Activated CD8-positive, alpha-beta memory T cell treated with anti-CD3 and anti-CD28 coated beads, Interleukin-2, amount 50 U/mL, for 4 hours (primary cell): ENCODE results near the gene FAAH.

ENCODE experiments used
- DNase-seq: peaks from one replicate; pipeline ENCODE4 v3.0.0-alpha.2; 2020

Gene FAAH

DNA sequence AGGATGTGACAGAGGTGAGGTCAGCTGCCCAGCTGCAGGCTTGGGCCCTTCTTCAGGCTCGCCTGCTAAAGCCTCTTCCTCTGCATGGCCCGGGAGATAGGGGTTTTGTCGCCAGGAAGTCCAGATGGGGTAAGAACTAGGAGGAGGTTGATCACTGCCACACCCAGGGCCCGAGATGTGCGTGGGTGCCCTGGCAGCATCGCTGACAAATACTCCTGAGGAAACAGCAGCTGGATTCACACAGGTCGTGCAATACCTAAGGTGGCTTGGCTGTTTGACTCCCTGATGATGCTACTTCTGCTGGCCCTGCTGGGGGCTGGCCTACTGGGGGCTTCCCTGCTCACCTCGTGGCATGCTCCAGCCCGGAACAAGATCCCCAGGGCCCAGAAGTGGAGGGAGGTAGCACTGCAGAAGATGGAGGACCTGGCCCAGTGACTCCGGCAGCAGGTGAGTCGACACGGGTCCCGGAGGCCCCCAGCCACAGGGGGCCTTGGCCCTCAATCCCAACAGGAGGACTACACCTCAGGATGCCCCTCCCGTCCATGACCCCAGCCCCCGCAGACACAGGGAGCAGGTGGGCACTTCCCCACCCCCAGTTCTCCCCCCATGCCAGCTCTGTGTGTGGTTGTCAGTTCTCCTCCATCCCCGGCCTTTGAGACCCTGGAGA lies 29.6 kb downstream of the FAAH start:
- no peak for DNase-seq

DNA sequence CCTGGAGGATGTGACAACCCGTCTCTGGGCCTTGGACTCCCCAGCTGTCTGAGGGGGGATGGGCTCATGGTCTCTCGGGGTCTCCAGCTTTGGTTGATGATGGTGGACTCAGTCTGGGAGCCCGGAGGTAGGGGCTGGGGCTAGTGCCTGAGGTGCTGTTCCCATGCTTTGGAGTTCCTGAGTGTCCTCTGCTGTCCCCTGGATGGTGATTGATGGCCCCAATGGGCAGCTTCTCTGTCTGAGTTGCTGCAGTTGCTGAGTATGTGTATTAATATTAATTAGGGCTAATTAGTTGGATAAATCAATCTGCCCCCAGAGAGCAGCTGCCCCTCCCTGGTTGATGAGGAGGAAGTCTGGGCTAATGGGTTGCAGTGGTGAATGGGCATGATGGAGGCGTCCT lies 30.6 kb downstream of the FAAH start:
- DNase-seq: no peak

DNA sequence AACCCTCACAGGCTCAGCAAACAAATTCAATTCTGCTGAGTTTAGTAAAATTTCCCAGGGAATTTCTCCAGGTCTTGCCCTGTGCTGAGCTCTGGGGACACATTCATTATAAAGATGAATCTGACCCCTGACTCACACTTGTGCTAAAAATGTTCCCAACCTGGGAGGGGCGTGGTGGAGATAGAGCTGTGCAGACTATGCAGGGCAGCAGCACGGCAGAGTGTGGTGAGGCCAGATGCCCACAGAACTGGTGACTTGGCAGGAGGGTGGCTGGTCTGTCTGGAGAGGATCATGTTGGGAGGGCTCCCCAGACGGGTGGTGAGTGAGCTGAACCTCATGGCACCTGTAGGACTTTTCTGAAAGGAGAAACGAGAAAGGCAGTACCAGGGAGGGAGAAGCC lies 31.6 kb downstream of the FAAH start:
- no peak for DNase-seq

DNA sequence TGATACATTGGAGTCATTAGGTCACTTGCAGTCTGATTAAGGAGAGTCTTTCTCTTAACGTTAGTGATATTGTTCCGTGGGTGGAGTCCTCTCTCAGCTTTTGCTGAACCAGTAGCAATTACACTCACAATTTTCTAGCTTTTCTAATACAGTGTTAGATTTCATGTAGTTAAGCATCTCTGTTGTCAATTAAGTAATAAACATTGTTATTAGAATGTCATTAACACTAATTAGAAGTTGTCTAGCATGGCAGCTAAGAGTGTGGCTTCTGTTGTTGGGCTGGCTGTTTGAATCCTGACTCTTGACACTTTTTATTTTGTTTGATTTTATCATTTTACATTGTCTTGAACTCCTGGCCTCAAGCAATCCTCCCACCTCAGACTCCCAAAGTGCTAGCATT lies 33.4 kb downstream of the FAAH start:
- DNase-seq: no peak

DNA sequence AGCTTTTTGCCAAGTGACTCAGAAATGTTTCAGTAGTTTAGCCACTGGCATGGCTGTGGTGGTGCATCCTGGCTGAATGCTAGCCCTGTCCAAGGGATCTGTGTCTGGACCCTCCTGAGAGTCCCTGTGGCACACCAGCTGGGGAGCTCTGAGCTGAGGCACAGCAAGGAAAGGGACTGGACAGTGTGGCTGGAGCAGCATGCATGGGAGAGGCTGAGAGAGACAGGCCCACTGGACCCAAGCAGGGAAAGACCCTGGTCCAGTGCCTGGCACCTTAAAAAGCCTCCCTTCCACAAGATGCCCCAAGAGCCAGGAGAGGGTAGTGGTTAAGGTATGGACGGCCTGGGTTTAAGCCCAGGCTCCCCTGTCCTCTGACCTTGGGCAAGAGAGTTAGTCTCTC lies 35.3 kb downstream of the FAAH start:
- no peak for DNase-seq

DNA sequence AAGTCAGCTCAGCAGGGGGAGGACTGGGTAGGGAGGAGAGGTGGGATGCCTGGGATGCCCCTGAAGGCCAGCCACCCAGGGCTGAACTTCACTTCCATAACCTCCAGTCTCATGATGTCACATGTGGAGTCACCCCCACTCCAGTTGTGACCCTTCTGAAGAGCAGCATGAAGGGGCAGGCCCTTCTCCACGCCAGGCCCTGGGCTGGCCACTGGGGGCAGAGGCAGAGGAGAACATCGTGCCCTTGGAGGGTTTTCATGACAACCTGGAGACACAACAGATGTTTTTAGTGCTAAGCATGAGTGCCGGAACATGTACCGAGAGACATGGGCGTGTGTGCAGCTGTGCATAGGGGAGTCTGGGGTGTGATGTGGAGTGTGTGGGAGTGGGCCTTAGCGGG lies 37.6 kb downstream of the FAAH start:
- no peak for DNase-seq

DNA sequence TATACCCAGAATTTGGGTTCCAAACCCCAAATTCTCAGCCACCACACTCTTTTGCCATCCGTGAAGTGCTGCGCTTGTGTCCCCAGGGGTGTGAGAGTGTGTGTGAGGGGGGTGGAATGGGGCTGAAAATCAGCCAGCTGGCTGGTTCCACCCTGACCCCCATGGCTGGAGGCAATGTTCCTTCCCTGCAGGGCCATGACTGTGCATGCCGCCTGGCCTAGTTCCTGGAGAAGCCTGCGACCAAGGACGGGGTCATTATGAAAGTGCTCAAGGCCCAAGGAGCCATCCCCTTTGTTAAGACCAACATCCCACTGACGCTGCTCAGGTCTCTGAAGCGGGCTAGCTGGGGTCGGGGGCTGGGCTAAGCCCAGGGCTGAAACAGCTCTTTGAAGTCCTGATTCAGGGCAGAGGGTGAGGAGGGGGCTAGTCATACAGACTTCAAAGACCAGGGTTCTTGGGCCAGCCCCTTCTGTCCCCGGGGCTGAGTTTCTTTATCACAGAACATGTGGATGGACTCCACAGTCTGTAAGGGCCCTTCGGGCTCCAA lies 38.7 kb downstream of the FAAH start:
- DNase-seq: no peak

DNA sequence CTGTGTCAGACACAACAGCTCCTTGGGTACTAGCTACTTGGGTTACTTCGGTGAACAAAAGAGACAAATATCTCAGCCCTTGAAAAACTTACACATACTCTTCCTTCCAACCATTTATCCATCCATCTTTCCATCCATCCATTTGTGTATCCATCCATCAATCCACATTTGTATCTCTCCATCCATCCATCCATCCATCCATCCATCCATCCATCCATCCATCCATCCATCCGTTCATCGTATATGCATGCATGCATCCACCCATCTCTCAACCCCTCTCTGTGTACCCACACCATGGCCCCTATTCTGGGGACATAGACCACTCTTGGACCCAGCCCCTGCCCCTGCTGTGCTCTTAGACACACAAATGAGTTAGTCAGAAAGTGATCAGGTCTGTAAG lies 40.2 kb downstream of the FAAH start:
- no peak for DNase-seq

DNA sequence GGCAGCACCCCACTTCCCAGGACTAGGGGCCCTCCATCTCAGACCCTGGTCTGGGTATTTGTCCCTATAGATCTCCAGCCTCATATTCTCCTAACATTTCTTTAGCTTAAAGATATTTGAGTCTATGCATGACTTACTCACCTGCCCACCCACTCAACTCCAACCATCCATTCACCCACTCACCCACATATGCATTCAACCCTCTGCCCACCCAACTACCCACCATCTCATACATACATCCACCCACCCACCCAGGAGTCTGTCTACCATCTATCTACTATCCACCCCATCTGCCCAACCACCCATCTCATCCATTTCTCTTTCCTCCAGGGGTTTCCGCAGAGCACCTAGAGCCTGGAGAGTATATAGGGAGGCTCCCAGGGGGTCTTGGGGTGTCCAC lies 42.7 kb downstream of the FAAH start:
- DNase-seq: no peak

DNA sequence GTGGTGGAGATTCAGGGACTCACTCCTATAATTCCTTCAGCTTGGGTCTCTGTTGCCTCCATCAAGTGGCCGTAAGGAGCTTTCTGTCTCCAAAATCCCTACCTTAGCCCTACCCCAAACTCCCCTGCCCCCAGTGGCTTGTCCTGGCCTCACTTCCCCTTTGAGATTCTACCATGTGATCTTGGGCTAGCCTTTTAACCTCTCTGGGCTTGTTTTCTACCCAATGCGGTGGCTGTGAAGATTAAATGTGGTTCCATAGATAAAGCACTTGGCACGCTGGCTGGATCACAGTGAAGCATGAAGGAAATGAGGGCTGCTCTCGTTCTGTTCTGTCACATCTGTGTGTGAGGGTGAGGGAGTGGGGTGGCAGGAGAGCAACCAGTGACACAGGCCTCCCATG lies 43.6 kb downstream of the FAAH start:
- no peak for DNase-seq

DNA sequence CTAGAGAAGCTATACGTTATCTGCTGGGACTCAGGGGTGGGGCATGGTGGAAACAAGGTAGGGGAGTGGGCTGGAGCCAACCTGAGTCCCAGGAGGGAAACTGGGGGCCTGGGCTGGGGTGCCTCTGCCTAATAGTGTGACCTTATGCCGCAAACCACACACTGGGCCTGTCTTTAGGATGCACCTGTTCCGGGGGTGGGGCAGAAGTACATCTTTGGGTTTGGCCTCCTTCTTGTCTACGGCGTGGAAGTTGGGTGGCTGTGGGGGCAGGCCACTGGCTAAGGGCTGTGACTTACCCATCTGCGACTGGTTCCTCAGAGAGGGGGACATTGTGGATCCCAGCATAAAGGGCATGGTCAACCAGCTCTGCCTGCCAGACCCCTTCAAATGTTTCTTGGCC lies 44.2 kb downstream of the FAAH start:
- DNase-seq: no peak

DNA sequence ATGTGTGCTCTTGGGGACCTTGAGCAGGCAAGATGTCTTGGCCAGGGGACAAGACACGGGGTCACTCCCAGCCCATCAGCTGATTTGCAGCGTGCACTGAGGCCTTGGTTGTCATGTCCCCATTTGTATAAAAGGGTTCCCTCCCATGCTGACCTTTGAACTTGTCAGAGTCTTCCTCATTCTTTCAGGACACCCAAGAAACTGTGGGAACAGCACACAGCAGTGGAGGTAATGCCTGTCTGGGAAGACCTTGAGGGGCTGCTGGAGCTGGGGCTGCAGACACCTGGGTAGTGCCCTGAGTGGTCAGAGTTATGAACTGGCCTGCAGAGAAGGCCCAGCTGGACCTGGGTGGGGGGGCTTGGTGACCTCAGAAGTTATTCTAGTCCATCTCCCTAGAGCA lies 46.4 kb downstream of the FAAH start:
- DNase-seq: no peak

DNA sequence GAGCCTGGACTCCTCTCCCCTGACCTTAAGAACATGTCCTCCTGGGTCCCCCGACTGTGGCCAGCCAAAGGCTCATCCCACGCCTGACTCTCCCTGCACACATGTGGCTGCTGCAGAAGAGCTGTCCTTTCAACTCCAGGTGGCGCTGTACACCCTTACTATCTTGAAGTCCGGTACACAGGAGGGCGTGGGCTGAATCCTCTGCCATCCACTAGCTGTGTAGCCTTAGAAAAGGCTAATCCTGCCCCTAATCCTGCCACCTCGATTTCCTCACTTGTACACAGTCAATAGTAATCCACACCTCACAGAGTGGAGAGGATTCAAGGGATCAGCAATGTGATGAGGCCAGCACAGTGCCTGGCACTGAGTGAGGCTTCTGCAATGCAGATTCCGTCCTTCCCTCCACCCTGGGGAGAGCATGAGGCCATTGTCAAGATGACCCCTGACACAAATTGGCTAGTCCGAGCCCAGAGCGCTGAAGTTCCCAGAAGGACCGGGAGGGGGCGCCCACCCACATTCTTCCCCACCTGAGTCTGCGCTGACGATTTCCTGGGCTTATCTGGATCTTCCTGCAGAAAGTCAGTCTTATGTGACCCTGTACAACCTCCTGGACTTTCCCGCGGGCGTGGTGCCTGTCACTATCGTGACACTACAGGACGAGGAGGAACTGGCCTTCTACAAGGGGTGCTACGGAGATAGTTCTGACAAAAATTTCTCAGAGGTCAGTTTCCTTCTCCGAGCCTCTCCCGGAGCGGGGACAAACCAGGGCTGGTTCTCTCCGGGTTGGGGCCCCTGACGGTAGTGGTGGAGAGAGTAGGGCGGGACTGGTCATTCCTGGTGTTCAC lies 48.4 kb downstream of the FAAH start:
- peak; percentile 74 for DNase-seq

DNA sequence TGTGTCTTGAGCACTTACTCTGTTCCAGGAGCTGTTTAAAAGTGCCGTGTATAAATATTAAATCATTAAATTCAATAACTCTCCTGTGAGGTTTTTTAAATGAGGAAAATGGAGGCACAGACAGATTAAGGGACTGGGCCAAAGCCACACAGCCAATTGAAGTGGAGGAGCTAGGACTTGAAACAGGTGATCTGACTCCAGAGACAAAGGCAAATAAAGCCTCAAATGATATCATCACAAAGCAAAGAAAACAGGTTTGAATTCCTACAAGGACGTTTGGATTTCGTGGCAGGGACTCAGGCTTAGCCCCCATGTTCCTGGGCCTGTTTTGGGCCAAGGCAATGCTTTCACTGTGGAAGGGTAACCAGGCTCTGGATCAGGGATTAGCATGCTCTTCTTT lies 50.3 kb downstream of the FAAH start:
- no peak for DNase-seq

DNA sequence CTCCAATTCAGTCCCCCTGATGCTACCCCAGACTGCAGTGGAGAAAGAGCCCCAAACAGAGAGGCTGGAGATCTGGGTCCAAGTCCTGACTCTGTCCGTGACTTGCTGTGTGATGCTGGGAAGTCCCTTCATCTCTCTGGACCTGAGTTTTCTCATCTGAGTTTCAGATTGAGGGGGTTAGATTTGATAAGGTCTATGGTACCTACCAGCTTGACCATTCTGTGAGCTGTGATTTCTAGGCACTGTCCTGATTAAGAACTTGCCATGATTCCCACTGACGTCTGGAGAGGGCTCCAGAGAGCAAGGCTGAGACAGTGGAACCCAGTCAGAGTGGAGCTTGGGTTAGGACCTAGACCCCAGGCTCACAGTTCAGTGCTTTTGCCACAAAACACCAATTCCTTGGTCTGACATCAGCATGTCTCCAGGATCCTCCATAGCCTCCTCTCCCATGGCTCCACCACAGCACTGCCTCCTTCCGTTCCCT lies 51.7 kb downstream of the FAAH start:
- no peak for DNase-seq

DNA sequence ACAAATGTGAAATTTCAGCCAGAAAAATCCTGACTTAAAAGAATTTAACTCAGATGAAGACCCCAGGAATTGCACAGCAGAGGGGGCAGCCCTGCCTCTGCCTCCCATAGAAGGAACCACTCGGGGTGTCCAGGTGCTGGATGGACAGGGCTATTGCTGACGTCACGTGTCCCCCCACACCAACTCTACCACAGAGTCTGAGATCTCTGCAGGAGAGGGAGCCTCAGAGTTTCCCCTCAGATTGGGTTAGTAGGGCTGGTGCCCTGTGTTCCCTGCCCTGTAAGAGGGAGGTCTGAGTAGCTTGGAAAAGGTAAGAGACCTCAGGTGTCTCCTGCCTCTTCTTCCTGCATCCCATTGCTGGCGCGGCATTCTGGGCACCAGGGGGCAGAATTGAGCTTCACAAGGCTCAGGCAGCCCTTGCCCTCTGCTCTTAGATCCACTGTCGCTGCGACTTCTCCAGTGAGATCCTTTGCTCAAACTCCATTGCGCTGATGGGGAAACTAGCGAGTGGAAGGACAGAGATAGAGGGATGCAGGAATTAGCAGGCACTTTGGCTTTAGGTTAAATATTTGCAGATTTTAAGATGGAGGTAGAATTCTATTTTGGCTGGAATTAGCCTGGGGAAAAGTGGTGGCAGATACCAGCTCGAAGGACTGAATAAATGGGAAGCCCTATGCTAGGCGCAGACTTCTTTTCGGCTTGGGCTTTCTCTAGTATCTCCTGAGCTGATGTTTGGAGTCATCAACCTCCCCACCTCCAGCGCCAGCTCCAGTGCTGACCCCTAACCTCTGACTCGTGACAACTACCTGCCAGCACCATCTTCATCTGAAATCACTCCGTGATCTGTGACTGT lies 52.8 kb downstream of the FAAH start:
- peak; percentile 77 for DNase-seq

DNA sequence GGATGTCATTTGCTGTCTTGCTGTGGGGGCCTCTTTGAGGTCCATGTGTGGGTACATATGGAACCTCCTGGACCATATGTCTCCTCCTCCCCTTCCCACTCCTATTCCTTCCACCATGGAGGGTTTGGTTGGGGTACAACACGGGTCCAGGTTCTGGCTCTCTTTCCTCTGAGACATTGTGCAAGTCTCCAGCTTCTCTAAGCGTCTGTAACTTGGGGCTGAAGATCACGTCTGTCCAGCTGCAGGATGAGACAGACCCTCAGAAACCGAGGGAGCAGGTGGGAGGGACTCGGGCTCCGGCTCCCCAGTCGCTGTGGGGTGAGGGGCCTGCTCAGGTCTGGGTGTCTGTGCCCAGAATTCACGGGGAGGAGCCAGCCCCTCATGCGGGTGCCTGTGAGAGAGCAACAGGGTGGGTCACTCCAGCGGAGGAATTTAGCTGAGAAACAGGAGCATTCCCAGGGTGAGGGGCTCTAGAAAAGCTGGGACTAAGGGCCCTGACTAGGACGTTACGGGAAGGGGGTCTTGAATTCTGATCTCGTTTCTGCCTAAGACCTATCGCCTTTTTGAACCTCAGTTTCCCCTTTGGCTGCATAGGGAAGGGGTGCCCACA lies 53.5 kb downstream of the FAAH start:
- DNase-seq: no peak

DNA sequence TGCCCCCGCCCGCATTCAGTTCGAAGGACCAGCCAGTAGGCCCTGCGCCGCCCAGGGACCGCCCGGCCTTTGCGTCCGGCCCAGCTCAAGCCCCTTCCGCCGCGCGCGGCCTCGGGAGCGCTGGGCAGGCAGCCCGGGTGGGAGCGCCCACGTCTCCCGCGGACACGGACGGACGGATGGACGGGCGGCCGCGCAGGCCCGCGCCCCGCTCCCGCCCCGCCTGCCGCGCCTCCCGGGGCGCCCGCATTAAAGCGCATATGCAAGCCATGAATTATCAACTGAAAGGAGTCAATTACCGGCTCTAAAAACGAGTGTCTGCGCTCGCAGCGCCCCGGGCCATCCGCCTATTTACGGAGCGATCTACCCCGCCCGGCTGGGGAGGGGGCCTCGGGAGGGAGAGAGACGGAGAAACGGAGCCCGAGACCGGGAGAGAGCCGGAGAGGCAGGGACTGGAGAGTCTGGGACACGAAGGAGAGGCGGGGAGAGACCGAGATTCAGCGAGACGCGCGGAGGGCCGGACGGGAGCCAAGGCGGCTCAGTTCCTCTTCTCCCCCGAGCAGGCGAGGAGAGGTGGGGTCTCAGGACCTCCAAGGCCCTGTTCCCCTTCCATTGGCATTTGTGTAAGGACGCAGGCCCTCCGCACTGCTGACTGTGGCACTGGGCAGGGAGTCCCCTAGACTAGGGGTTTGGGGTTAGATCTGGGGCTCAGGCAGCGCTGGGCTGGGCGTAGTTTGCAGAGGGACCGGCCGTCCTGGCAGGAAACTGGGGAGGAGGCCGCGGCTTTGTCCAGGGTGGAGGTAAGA lies 54.2 kb downstream of the FAAH start:
- no peak for DNase-seq

DNA sequence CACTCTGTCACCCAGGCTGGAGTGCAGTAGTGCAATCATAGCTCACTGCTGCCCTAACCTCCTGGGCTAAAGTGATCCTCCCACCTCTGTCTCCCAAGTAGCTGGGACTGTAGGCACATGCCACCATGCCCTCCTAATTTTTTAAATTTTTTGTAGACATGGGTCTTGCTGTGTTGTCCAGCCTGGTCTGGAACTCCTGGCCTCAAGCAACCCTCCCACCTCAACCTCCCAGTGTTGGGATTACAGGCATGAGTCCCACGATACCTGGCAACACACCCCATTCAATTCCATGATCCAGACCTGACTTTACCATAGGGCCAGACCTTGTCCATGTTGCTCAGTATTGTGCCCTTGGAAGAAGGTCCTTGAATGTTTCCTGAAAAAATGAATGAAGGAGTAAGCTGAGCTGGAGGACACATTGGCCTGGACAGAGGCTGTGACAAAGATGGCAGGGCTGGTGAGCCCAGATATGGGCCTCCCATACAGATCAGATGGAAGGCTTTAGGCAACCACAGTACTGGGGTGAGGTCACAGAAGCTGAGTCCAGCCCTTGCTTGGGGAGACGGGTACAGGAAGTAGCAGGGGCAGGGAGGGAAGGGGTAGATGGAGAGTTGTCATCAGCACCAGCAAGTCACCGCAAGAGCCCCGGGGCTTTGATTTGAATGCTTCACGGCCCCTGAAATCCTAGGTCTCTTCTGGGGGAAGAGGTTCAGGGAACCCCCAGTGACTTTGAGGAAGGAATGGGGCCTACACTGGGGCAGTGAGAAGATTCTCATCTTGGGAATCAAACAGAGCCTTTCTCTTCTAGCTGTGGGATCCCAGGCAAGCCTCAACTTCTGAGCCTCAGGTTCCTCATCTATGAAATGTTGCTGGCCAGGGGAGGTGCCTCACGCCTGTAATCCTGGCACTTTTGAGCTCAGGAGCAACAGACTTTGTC lies 55.4 kb downstream of the FAAH start:
- no peak for DNase-seq

DNA sequence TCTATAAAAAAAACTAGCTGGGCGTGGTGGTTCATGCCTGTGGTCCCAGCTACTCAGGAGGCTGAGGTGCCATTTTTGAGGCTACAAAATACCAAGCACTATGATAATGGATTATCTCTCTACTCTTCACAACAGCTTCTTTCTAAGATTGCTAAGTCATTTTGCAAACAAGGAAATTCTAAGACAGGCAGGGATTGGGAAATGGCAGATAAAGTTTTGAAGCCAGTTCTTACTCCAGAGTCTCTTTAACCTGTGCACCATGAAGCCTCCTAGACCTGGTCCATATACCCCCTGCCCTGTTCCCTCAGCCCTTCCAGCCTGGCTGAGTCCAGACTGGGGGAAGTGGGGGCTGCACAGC lies 56.0 kb downstream of the FAAH start:
- no peak for DNase-seq
